HK-2 (cell line): Measurements from ENCODE around the gene TAB2.

Experiments used
- DNase-seq: peaks from one replicate; pipeline ENCODE4 v3.0.0-alpha.2; 2018; ENCODE audit not compliant: unreplicated experiment

The TAB2 gene

GRCh38 chr6:149409617-149410016 lies 92.1 kb downstream of the TAB2 start:
- no peak for DNase-seq

- DNase-seq = no peak
Measured at GRCh38 chr6:149410557-149410956, 93.0 kb downstream of the TAB2 start.

- DNase-seq = no peak
Measured at GRCh38 chr6:149414009-149414408, 96.5 kb downstream of the TAB2 start.

GRCh38 chr6:149414821-149415220 lies 97.3 kb downstream of the TAB2 start:
- no peak for DNase-seq

- no peak for DNase-seq
Measured at GRCh38 chr6:149419696-149420404, 102.3 kb downstream of the TAB2 start.

GRCh38 chr6:149421132-149421531 lies 103.6 kb downstream of the TAB2 start:
- no peak for DNase-seq

GRCh38 chr6:149422581-149422980 lies 105.1 kb downstream of the TAB2 start:
- no peak for DNase-seq

GRCh38 chr6:149423964-149424440 lies 106.5 kb downstream of the TAB2 start:
- no peak for DNase-seq

GRCh38 chr6:149425224-149425623 lies 107.7 kb downstream of the TAB2 start:
- no peak for DNase-seq

- DNase-seq = no peak
Measured at GRCh38 chr6:149425754-149426153, 108.2 kb downstream of the TAB2 start.

- no peak for DNase-seq
Measured at GRCh38 chr6:149428606-149429005, 111.1 kb downstream of the TAB2 start.

- no peak for DNase-seq
Measured at GRCh38 chr6:149429427-149430360, 112.2 kb downstream of the TAB2 start.

- peak; percentile 91 for DNase-seq
Measured at GRCh38 chr6:149431905-149432775, 114.6 kb downstream of the TAB2 start.

- no peak for DNase-seq
Measured at GRCh38 chr6:149433405-149433804, 115.9 kb downstream of the TAB2 start.

- DNase-seq = no peak
Measured at GRCh38 chr6:149433881-149434280, 116.4 kb downstream of the TAB2 start.

- DNase-seq = no peak
Measured at GRCh38 chr6:149435919-149436586, 118.5 kb downstream of the TAB2 start.

- no peak for DNase-seq
Measured at GRCh38 chr6:149436647-149437046, 119.1 kb downstream of the TAB2 start.

- DNase-seq = no peak
Measured at GRCh38 chr6:149437212-149437611, 119.7 kb downstream of the TAB2 start.

- no peak for DNase-seq
Measured at GRCh38 chr6:149438855-149439254, 121.3 kb downstream of the TAB2 start.

GRCh38 chr6:149439626-149440025 lies 122.1 kb downstream of the TAB2 start:
- DNase-seq = no peak
